Dendritic cell treated with granulocyte-macrophage colony-stimulating factor and Interleukin-4, amounts not matched to agents 40 ng/mL and 50 ng/mL, for 4 days (primary cell): ENCODE measurements around the gene RIMS1.

Experiments used
- H3K27ac Mint-ChIP-seq: one replicate; pipeline ENCODE4 v1.8.0; 2022; ENCODE audit warnings: mild to moderate bottlenecking, mixed read lengths
- H3K27me3 Mint-ChIP-seq: one replicate; pipeline ENCODE4 v1.8.0; 2022; ENCODE audit warnings: mild to moderate bottlenecking, mixed read lengths
- H3K36me3 Mint-ChIP-seq: one replicate; pipeline ENCODE4 v1.8.0; 2022; ENCODE audit warnings: low read depth, mixed read lengths
- H3K4me1 Mint-ChIP-seq: one replicate; pipeline ENCODE4 v1.8.0; 2022; ENCODE audit warnings: low read depth, mixed read lengths
- H3K4me3 Mint-ChIP-seq: one replicate; pipeline ENCODE4 v1.8.0; 2022; ENCODE audit warnings: mild to moderate bottlenecking, moderate library complexity, mixed read lengths
- H3K9me3 Mint-ChIP-seq: one replicate; pipeline ENCODE4 v1.8.0; 2022; ENCODE audit warnings: mixed read lengths
- intact Hi-C: fragments of 100-400 bp; cut with micrococcal nuclease; formaldehyde crosslinking; loops from one replicate; pipeline ENCODE4 v1.15.0; 2022

Gene RIMS1

DNA sequence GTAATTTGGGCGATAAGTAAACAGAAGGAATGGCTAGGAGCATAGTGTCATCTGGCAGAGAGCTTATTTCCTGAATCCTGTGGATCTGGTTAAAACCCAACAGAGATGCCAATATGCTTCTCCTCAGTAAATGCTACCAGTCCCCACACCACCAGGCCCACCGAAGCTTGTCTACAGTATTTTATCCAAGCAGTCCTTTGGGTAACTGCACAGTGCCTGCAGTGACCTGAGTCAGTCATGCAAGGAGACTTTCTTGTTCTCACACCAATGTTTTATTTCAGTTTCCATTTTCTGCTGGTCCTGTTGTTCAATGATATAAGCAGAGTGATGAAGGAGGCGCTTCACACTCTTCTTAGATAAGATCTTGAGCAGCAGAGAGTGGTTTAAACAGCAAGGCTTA, 326.3 kb downstream of the RIMS1 start:
- no peaks in the 10 kb centered on the region for H3K4me1 Mint-ChIP-seq
- no peak overlapping the region for H3K4me3 Mint-ChIP-seq
- H3K36me3 Mint-ChIP-seq, result no peaks in the 10 kb centered on the region
- H3K27ac Mint-ChIP-seq, result no peak overlapping the region
- H3K27me3 Mint-ChIP-seq, result no peaks in the 10 kb centered on the region
- intact Hi-C loops, result no loop called here
- H3K9me3 Mint-ChIP-seq, result no peaks in the 10 kb centered on the region

DNA sequence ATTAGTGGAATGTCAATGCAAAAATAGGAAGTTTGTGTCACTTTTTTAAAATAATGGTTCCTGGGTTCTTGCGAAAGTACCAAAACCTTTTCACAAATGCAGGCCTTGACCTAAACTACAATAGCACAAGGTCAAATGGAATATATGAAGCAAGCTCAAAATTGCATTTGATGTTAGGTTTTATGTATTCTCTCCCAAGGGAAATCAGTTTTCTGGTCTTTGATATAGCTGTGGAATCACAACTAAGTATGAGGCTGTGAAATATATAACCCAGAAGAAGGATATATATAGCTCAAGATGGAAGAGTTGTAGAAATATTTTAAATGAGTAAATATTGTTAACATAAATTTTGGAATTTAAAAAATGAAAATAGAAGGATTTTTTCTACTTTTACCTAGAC, 327.3 kb downstream of the RIMS1 start:
- H3K4me1 Mint-ChIP-seq, result no peaks in the 10 kb centered on the region
- H3K4me3 Mint-ChIP-seq, result no peak overlapping the region
- no peaks in the 10 kb centered on the region for H3K9me3 Mint-ChIP-seq
- H3K27ac Mint-ChIP-seq, result no peak overlapping the region
- H3K36me3 Mint-ChIP-seq, result no peaks in the 10 kb centered on the region
- no peaks in the 10 kb centered on the region for H3K27me3 Mint-ChIP-seq
- intact Hi-C loops, result no loop called here

DNA sequence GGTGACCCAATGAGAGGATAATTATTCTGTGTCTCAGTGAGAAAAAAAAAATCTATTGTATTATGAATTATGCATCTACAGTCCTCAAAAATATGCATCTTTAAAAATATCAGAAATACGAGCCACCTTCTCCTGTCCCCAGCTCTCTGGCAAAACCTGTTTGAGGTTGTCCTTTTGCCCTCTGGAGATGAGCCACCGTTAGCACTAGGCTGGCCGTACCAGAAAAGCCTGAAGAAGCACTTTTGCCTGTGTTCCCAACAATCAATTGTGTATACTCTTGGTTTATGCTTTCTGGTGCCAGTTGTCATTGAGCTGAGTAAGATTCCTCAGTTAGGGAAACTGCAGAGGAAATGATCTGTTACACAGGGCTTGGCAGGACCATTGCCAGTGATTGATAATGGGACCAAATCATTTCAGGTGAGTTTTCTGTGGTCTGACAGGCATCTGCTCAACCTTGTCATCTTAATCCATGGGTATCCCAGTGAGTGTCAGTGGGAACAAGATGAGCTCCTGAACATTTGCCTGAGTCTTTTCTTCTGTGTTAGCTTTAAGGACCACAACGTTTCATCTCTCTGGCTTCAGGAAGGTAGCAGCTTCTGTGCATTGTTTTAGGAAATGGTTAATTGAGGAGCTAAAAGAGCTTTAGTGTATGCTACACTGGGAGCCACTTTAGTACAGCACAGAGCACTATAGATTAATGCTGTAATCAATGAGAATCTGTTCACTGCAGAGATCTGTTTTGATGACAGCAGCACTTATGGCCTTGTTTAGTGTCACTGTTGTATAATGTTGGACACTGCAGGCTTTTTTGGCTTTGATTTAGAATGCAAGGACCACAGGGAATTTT, 330.1 kb downstream of the RIMS1 start:
- Mint-ChIP-seq H3K27ac (no peak overlapping the region), H3K9me3 (no peaks in the 10 kb centered on the region), H3K27me3 (no peaks in the 10 kb centered on the region), H3K4me1 (no peaks in the 10 kb centered on the region), H3K4me3 (no peak overlapping the region), H3K36me3 (no peaks in the 10 kb centered on the region)
- intact Hi-C loops, result no loop called here

DNA sequence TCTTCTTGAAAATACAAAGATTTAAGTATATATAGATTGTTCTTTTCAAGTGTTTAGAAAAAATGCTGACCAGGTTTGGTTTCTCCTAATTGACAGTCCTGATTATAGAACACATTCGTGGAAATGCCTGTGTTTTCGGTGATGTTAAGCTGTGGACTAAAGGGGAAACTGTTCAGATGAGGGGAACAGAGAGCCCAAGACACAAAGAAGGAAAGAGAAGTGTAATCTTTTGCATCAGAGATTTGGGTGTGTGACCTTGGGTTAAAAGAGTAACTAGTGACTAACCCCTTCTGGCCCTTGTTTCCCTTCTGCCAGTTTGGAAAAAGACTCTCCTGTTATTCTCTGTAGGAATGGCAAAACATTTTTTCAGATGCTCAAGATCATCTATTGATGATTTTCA, 331.3 kb downstream of the RIMS1 start:
- Mint-ChIP-seq H3K27me3 (no peaks in the 10 kb centered on the region), H3K27ac (no peak overlapping the region), H3K4me1 (no peaks in the 10 kb centered on the region), H3K36me3 (no peaks in the 10 kb centered on the region), H3K4me3 (no peak overlapping the region), H3K9me3 (no peaks in the 10 kb centered on the region)
- intact Hi-C loops, result no loop called here

DNA sequence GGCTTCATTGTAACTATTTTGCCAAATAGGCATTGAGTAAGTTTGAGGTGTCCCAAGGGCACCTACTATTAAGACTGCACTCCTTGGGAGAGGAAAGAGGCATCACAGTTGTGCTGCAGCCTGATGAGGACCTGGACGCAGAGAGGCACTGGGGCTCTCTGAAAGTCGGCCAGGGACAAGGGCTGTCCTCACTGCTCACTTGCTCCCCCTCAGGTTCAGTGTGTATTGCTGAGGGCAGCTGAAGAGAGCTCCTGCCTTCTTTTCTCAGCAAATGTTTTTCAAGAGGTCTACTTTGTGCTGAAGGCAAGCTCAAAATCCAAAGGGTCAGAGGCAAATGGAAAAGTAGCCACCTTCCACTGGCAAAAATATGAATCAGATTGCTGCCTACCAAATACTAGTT, 331.8 kb downstream of the RIMS1 start:
- H3K27me3 Mint-ChIP-seq, result no peaks in the 10 kb centered on the region
- no peaks in the 10 kb centered on the region for H3K36me3 Mint-ChIP-seq
- no peaks in the 10 kb centered on the region for H3K9me3 Mint-ChIP-seq
- H3K4me1 Mint-ChIP-seq, result no peaks in the 10 kb centered on the region
- no peak overlapping the region for H3K27ac Mint-ChIP-seq
- intact Hi-C loops, result no loop called here
- H3K4me3 Mint-ChIP-seq, result no peak overlapping the region

DNA sequence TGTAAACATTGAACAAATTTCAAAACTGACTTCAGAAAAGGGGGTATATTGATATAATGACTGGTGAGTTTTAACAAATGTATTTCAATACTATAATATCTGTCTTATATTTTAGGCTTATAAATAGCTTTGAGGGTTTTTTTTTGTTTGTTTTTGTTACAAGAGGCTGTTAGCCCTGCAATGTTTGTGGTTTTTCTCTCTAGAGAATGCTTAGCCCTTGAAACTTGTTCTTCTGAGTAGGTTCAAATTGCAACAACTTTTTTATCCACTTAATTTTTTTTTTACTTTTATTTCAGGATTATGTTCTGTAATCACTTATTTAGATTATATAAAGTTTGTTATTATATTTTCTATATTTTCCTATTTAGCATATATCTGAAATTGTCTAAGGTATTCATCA, 333.2 kb downstream of the RIMS1 start:
- Mint-ChIP-seq H3K27me3 (no peaks in the 10 kb centered on the region), H3K4me3 (no peak overlapping the region), H3K36me3 (no peaks in the 10 kb centered on the region), H3K9me3 (no peaks in the 10 kb centered on the region), H3K4me1 (no peaks in the 10 kb centered on the region), H3K27ac (no peak overlapping the region)
- intact Hi-C loops, result no loop called here

DNA sequence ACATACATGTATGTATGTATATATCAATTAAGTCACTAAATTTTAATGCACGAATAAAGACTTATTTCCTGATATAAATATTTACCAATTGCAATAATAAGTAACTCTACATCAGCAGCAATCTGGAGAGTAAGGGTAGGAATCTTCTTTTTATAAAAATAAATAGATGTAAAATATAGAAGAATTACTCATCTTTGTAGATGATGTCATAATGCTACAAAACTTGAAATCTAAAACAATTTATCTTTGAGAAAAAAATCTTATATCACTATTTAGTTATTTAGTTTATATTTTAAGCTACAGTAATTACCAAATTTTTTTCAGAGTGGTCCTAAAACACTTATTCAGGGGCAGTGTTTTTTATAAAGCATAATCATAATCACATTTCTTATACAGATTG, 351.7 kb downstream of the RIMS1 start:
- Mint-ChIP-seq H3K4me1 (no peaks in the 10 kb centered on the region), H3K36me3 (no peaks in the 10 kb centered on the region), H3K9me3 (no peaks in the 10 kb centered on the region), H3K27ac (no peak overlapping the region), H3K4me3 (no peak overlapping the region), H3K27me3 (no peaks in the 10 kb centered on the region)
- intact Hi-C loops, result no loop called here

DNA sequence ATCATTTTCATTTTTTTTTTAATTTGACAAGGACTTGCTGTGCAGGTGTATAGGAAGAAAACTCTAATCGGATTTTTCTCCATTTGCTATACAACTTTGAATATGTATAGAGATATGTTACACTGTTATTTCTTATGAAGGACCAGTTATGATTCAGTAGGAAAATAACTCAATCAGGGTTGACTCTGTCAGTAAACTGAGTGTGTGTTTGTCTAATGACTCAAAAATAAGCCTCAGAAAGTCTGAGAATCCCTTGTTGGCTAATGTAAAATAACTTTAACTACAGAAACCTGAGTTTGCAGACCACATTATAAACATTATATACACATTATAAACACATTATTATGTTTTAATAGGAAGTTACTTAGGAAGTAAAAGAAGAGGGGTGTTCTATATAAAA, 352.6 kb downstream of the RIMS1 start:
- H3K27me3 Mint-ChIP-seq, result no peaks in the 10 kb centered on the region

DNA sequence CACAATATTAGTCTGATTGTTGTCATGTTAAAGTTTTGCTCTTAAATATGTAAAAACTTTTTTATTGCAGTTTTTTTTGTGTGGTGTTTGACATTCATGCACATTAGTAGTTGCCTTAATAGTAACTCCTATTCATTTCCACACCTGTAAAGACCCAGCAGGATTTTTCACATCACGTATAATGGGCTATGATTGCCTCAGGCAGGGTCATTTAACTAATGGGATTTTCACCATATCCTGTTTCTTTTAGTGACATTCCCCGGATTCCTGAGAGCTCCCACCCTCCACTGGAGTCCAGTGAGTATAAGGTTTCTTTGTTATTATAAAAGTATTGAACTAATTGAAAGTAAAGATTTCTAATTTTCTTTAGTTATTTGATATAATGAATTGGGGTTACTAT, 359.2 kb downstream of the RIMS1 start:
- no peak overlapping the region for H3K4me3 Mint-ChIP-seq
- H3K27ac Mint-ChIP-seq, result no peak overlapping the region
- no peaks in the 10 kb centered on the region for H3K9me3 Mint-ChIP-seq
- no peaks in the 10 kb centered on the region for H3K4me1 Mint-ChIP-seq
- no peaks in the 10 kb centered on the region for H3K36me3 Mint-ChIP-seq
- H3K27me3 Mint-ChIP-seq, result no peaks in the 10 kb centered on the region
- intact Hi-C loops, result no loop called here

More for the DNA sequence above, 352.6 kb downstream of the RIMS1 start:
- no peaks in the 10 kb centered on the region for H3K4me1 Mint-ChIP-seq
- intact Hi-C loops, result no loop called here
- no peaks in the 10 kb centered on the region for H3K9me3 Mint-ChIP-seq
- no peak overlapping the region for H3K4me3 Mint-ChIP-seq
- no peak overlapping the region for H3K27ac Mint-ChIP-seq
- no peaks in the 10 kb centered on the region for H3K36me3 Mint-ChIP-seq

DNA sequence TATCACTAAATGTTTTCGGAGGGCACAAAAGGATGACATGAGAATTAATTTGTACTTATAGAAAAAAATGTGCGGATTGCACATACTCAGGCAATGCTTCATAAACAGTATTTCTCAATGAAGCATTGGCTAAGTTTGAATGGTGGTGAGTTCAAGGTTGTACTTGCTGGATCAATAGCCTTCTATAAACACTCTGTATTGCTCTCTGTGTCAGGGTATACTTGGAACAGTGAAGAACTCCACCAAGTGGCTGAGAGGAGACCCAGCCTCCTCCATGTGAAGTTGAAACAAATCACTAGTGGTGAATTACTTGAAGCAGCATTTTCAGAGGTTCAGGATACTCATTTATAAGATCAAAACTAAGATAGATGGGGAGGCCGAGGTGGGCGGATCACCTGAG, 360.6 kb downstream of the RIMS1 start:
- no peak overlapping the region for H3K27ac Mint-ChIP-seq
- no peaks in the 10 kb centered on the region for H3K9me3 Mint-ChIP-seq
- H3K4me3 Mint-ChIP-seq, result no peak overlapping the region
- intact Hi-C loops, result no loop called here
- H3K4me1 Mint-ChIP-seq, result no peaks in the 10 kb centered on the region
- H3K36me3 Mint-ChIP-seq, result no peaks in the 10 kb centered on the region
- H3K27me3 Mint-ChIP-seq, result no peaks in the 10 kb centered on the region

DNA sequence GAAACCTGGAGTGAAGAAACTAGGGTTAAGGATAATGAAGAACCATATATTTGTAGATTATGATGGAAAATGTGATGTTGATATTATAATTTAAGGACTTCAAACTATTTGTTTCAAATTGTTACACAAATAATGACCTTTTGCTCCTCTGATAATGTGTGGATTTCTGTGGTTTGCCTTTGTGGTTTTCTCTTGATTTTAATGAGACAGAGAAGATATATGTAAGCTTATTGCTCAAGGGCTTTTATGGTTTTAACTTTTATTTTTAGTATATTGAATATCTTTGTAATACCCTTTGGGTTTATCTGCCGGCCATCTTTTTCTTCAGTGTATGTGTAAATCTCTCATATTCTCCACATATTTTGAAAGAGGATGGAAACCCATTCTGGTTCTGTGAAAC, 362.3 kb downstream of the RIMS1 start:
- no peak overlapping the region for H3K27ac Mint-ChIP-seq
- intact Hi-C loops, result no loop called here
- no peaks in the 10 kb centered on the region for H3K4me1 Mint-ChIP-seq
- H3K27me3 Mint-ChIP-seq, result no peaks in the 10 kb centered on the region
- H3K4me3 Mint-ChIP-seq, result no peak overlapping the region
- no peaks in the 10 kb centered on the region for H3K9me3 Mint-ChIP-seq
- no peaks in the 10 kb centered on the region for H3K36me3 Mint-ChIP-seq

DNA sequence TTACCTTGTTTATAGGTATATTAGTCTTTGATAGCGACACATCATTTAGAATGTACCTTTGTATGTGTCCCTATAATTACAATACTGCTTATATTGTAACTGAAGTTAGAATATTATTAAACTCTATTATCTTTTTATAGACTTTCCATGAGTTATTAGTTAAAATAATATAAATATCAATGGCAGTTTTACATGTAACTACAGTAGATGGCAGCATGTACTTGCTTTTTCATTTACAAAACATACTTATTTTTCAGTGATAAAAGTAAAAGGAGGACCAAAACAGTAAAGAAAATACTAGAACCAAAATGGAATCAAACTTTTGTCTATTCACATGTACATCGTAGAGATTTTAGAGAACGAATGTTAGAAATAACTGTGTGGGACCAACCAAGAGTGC, 364.3 kb downstream of the RIMS1 start:
- Mint-ChIP-seq H3K4me3 (no peak overlapping the region), H3K4me1 (no peaks in the 10 kb centered on the region), H3K27ac (no peak overlapping the region), H3K9me3 (no peaks in the 10 kb centered on the region), H3K36me3 (no peaks in the 10 kb centered on the region), H3K27me3 (no peaks in the 10 kb centered on the region)
- intact Hi-C loops, result no loop called here

DNA sequence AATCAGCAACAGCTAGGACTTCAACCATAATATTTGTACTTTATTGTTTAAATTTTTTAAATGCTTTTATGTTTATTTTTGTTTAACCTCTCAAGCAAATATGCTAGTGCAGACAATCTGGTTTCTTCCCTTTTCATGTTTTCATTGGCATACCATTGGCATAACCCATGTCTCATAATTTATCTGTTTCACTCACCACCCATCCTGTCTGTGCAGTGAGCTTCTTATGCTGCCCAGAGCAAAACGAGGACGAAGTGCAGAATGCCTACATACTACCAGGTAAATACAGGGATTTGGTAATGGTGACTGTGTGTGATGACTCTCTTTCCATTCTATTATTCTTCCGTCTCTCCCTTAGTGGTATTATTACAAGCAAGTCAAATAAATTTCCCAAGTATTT, 374.1 kb downstream of the RIMS1 start:
- Mint-ChIP-seq H3K4me3 (no peak overlapping the region), H3K27ac (no peak overlapping the region), H3K9me3 (no peaks in the 10 kb centered on the region), H3K27me3 (no peaks in the 10 kb centered on the region), H3K4me1 (no peaks in the 10 kb centered on the region), H3K36me3 (no peaks in the 10 kb centered on the region)
- intact Hi-C loops, result no loop called here

DNA sequence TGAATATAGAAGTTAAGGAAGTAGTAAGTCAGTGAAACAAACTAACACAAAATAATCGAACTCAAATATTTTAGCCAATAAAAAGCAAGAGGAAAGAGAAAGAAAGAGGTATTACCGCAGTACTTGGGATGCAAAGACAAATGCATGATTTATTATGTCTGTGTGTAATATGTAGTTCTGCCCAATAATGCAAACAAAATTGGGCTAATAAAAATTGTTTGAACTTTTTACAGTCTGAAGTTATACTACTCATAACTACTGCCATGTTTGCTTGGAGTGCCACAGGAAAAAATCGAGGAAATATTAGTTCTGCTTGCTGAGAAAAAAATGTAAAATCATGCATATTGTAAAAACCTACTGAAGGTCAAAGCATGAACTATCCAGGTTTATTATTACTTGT, 375.2 kb downstream of the RIMS1 start:
- Mint-ChIP-seq H3K36me3 (no peaks in the 10 kb centered on the region), H3K9me3 (no peaks in the 10 kb centered on the region), H3K4me3 (no peak overlapping the region), H3K27me3 (no peaks in the 10 kb centered on the region), H3K27ac (no peak overlapping the region), H3K4me1 (no peaks in the 10 kb centered on the region)
- intact Hi-C loops, result no loop called here

DNA sequence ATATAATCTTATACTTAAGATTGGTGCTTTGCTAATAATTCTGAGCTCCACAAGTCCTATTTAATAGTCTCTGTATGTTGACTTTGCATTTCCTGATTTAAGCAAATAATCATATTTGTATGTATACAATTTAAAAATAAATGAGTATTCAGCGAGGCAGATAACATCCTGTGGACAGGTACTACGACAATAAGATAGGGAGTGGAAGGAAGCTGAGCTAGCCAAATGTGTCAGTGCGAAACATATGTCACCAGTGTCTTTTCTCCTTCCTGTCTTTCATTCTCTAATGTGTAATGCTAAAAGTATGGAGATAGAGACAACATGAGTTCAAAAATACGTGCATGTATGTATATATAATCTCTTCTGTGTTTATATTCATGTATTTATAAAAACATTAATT, 375.9 kb downstream of the RIMS1 start:
- H3K36me3 Mint-ChIP-seq, result no peaks in the 10 kb centered on the region
- no peaks in the 10 kb centered on the region for H3K9me3 Mint-ChIP-seq
- no peaks in the 10 kb centered on the region for H3K4me1 Mint-ChIP-seq
- intact Hi-C loops, result no loop called here
- H3K27me3 Mint-ChIP-seq, result no peaks in the 10 kb centered on the region
- H3K27ac Mint-ChIP-seq, result no peak overlapping the region
- H3K4me3 Mint-ChIP-seq, result no peak overlapping the region
